ACC112 (cell line): ENCODE measurements around the gene ZNF471.

ENCODE experiments used
- H2AFZ ChIP-seq: fragments of 200-600 bp; sonication (generic); one replicate; pipeline ENCODE4 v1.6.0; 2017; ENCODE audit warnings: antibody characterized with exemption, low read length; ENCODE audit not compliant: unreplicated experiment
- H3K27ac ChIP-seq: fragments of 200-600 bp; sonication (generic); 2 replicates; pipeline ENCODE4 v1.5.1; 2014; ENCODE audit warnings: low read depth, mild to moderate bottlenecking, antibody characterized with exemption, low read length, moderate library complexity
- H3K27me3 ChIP-seq: fragments of 200-600 bp; sonication (generic); 2 replicates; pipeline ENCODE4 v1.6.1; 2014; ENCODE audit warnings: mild to moderate bottlenecking, antibody characterized with exemption, low read length, moderate library complexity, mixed read lengths; ENCODE audit not compliant: insufficient read depth
- H3K36me3 ChIP-seq: fragments of 200-600 bp; sonication (generic); 2 replicates; pipeline ENCODE4 v1.6.1; 2016; ENCODE audit warnings: mild to moderate bottlenecking, antibody characterized with exemption, low read length, moderate library complexity, mixed read lengths; ENCODE audit not compliant: insufficient read depth
- H3K4me1 ChIP-seq: fragments of 200-600 bp; sonication (generic); one replicate; pipeline ENCODE4 v1.6.1; 2016; ENCODE audit warnings: low read length, mixed read lengths; ENCODE audit not compliant: insufficient read depth, unreplicated experiment, control insufficient read depth
- H3K4me3 ChIP-seq: fragments of 200-600 bp; sonication (generic); 2 replicates; pipeline ENCODE4 v1.5.1; 2014; ENCODE audit warnings: mild to moderate bottlenecking, low read depth, low read length
- H3K79me2 ChIP-seq: fragments of 200-600 bp; sonication (generic); one replicate; pipeline ENCODE4 v1.6.0; 2016; ENCODE audit warnings: low read length; ENCODE audit not compliant: control insufficient read depth, unreplicated experiment, insufficient read depth

ZNF471 gene

DNA sequence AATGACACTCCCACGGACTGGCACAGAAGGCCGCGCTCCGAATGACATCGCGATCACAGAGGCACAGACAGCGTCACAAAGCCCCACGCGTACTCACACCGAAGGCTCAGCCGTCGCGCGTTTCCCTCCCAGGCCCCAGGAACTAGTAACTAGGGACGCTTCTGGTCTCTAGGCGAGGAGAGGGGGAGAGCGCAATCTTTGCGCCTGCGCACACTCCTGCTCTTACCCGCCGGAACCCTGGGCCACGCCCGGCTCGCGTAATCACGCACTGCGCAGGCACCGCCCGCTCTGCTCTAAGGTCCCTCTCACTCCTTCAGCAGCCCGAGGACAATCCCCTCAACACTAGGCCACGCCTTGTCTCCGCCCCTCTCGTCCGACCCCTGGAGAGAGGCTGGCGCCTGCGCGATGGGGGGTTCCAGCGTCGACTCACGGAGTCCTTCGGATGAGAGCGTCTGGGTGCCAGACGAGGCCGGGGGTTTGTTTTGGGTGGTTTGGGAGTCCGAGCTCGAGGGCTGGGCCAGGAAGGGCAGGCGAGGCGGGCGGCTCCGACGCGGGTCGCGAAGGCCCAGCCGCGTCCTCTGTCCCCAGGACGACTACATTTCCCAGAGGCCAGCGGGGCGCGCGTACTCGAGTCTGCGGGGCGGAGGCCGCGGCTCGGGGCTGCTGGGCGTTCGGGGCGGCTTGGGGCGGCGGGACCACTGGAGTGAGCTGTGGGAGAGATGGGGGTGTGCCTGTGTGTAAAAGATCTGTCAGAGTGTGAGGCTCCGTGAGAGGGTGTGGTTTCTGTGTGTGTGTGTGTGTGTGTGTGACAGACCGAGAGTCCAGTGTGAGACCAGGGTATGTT is at the start of gene ZNF471:
Gene ZNF471, plus strand, starts transcription at position 410 of the 844 bp plus-strand sequence. CDS start 3,717 bp downstream, outside the sequence.
- Histone ChIP-seq H3K27ac (peak within 1 kb of the TSS; percentile 93), H3K79me2 (no peaks in the 10 kb centered on the region), H3K27me3 (no peaks in the 10 kb centered on the region), H3K36me3 (no peaks in the 10 kb centered on the region; the same call in 1 of the 2 replicates), H3K4me1 (no peaks in the 10 kb centered on the region), H3K4me3 (peak within 1 kb of the TSS; percentile 94), H2AFZ (peak within 1 kb of the TSS; percentile 92)

DNA sequence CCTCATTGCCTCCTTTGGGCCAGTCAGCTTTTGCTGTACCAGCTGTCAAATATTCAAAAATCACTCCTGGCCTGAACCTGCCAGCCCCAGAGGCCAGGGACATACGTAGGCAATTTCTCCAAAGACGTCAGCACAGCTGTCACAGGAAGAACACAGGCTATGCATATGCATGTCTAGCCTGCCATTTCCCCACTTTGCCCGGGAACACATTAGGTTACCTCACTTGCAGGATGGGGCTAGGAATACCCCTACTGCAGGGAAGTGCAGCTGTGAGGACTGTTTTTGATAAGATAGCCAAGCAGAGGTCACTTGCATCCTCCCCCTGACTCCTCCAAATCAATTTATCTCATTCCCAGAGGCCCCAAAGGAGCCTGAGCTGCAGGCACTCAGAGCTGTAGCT is 33.3 kb upstream of the ZNF471 start:
- Histone ChIP-seq H3K27me3 (no peaks in the 10 kb centered on the region), H3K4me3 (no peak overlapping the region), H3K79me2 (peaks cover 31% of the 10 kb centered on the region), H3K4me1 (peaks cover 5% of the 10 kb centered on the region), H2AFZ (no peak overlapping the region), H3K27ac (no peak overlapping the region), H3K36me3 (peaks cover 21% of the 10 kb centered on the region)

DNA sequence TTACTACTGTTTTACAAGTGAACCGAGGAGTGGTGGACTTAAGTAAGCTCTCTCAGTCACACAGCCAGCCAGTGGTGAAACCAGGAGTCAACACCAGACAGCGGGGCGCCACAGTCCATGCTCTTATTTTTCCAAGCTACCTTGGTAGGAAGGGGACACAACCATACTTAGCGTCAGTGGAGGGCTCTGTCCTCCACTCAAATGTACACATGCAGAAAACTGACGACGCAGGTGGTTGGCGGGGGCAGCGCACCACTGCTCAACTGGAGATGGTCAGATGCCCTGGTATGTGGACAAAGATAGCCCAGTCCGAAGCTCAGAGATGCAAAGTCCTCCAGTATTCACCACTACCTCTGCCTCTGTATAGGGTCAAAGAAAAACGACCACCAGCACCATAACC is 31.6 kb upstream of the ZNF471 start:
- H3K79me2 ChIP-seq = peaks cover 46% of the 10 kb centered on the region
- H3K4me1 ChIP-seq = peaks cover 9% of the 10 kb centered on the region
- no peak overlapping the region for H2AFZ ChIP-seq
- H3K4me3 ChIP-seq = peak overlapping the region; percentile 82
- peaks cover 18% of the 10 kb centered on the region for H3K36me3 ChIP-seq
- no peaks in the 10 kb centered on the region for H3K27me3 ChIP-seq
- H3K27ac ChIP-seq = peak overlapping the region; percentile 14; the same call in 1 of the 2 replicates

DNA sequence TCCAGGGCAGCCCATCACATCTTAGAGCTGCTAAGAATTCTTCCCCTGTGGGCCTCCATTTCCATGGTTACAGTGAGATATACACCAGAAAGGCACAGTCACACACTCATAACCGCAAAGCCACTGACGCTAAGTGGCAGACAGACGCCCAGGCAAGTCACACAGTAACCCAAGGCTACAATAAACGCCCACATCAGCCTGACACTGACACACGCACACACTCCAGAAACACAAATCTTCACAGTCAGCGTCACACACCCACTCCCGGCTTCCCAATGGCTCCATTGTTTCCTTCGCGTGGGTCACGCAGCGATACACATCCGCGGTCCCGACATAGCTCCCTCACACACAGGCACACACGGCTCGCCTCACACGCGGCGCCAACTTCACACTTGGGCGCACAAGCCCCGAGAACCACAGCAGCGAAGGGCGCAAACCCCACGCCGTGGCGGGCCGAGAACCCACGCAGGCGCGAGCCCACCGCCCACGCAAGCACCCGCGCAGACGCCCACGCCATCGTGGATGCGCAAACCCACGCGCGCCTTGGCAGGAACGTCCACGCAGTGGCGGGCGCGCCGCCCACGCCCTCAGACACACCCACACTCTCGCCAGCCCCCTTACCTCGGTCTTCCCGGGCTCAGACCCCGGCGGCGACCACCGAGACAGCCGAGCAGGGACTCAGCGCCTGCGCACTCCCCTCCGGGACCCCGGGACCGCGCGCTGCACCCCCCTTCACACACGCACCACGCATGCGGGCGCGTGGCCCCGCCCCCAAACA is 30.8 kb upstream of the ZNF471 start, which contains the start of gene ZNF667:
Gene ZNF667, minus strand, starts transcription at position 695 of the 778 bp plus-strand sequence. CDS start 14,975 bp downstream, outside the sequence.
- Histone ChIP-seq H3K4me1 (peaks cover 9% of the 10 kb centered on the region), H3K36me3 (peaks cover 15% of the 10 kb centered on the region), H2AFZ (peak within 1 kb of the TSS; percentile 56), H3K27ac (peak within 1 kb of the TSS; percentile 78), H3K27me3 (no peaks in the 10 kb centered on the region), H3K79me2 (peaks cover 53% of the 10 kb centered on the region), H3K4me3 (peak within 1 kb of the TSS; percentile 82)

DNA sequence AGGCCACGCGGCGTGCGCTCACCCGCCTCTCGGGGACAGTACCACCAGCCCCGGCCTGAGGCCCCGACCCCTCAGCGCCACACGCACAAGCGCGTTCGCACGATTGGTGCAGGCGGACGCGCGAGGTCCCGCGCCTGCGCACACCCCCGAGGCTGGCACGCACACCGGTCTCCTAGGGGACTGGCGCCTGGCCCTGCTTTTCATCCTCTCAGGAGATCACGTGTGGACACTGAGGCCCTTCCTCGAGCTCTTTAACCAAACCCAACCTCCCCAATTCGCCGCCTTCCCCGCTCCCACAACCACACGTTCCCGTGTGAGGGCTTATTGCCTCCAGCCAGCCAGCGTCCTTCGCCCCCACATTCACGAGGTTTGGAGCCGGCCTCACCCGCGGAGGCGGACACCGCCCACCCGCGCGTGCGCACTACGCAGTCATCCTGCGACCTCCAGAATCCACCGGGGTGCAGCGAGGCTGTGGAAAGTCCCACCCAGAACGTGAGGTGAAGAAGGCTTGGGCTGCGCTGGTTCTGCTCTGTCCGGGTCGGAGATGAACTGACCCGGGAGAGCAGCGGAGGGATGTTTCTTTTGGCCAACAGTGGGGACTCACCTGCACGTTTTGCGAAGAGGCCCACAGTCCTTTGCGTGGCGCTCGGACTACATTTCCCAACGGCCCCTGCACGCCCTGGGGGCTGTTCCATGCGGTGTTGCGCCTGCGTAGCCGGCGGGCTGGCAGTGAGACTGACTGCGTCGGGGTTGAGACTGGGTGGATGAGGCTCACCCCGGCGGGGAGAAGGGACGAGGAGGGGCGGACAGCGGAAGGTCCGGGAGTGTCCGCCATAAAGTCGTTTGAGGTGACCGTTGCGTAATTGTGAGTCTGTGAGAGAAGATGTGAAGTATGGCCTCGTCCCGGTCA is 30.0 kb upstream of the ZNF471 start:
- H3K4me3 ChIP-seq = peak overlapping the region; percentile 82

DNA sequence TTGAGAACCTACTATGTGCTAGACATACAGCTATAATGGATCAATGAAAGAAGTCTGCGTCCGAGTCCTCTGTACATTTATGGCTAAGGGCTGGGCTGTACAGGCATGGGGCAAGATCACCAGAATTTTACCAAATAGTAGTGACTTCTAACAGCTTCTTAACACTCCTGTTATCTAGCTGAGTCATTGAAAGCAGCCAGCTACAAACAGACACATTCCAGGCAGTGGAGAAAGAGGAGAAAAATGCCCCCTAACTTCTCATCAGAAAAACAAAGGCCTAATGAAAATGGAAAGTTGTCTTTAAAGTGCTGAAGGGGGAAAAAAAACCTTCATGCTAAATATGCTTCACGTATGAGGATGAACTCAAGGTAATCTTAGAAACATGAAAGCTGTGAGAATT is 16.3 kb upstream of the ZNF471 start:
- Histone ChIP-seq H3K4me3 (no peak overlapping the region), H3K4me1 (no peaks in the 10 kb centered on the region), H3K36me3 (peaks cover 10% of the 10 kb centered on the region; the same call in 1 of the 2 replicates), H2AFZ (no peak overlapping the region), H3K27me3 (no peaks in the 10 kb centered on the region), H3K27ac (no peak overlapping the region), H3K79me2 (peaks cover 14% of the 10 kb centered on the region)

More for the DNA sequence above, 30.0 kb upstream of the ZNF471 start:
- Histone ChIP-seq H3K4me1 (peaks cover 9% of the 10 kb centered on the region), H3K36me3 (peaks cover 8% of the 10 kb centered on the region; the same call in 1 of the 2 replicates), H3K27ac (peak overlapping the region; percentile 78), H2AFZ (peak overlapping the region; percentile 56), H3K79me2 (peaks cover 60% of the 10 kb centered on the region), H3K27me3 (no peaks in the 10 kb centered on the region)

DNA sequence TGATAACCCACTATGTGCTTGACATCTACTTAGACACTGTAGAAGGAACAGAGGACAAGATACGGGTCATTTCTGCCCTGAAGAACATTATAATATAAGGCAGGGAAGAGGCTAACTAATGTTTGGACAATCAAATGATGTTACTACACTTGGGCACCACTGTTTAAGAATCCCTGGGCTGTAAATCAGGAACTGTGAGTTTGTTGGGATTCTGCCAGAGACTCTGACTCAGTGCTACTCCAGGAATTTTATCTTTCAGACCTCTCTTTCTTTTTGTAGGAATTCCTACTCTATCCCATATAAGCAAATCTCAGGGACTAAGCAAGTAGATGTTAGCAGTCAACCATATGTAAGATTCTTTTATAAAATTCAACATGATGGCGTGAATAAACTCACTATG is 3.1 kb upstream of the ZNF471 start:
- no peaks in the 10 kb centered on the region for H3K27me3 ChIP-seq
- no peak overlapping the region for H3K27ac ChIP-seq
- H3K4me3 ChIP-seq = no peak overlapping the region
- no peaks in the 10 kb centered on the region for H3K4me1 ChIP-seq
- no peak overlapping the region for H2AFZ ChIP-seq
- H3K79me2 ChIP-seq = no peaks in the 10 kb centered on the region
- H3K36me3 ChIP-seq = no peaks in the 10 kb centered on the region

DNA sequence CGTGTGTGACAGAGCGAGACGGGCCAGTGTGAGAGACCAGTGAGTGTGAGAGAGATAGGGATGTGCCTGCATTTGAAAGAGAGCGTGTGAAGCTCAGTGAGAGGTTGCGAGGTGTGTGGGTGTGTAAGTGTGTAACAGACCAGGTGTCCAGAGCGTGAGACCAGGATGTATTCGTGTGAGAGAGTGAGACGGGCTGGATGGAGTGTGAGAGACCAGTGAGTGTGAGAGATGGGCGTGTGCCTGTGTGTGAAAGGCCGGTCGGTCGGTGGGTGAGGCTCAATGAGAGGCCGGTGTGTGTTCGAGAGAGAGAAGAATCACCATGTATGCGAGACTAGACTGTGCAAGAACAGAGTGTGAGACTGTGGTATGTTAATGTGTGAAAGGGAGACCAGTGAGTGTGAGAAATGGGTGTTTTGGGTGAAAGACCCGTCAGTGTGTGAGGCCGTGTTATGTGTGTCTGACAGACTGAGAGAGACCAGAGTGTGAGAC is 679 bp downstream of the ZNF471 start:
- Histone ChIP-seq H3K27ac (peak overlapping the region; percentile 93), H3K27me3 (no peaks in the 10 kb centered on the region), H3K4me1 (no peaks in the 10 kb centered on the region), H3K36me3 (peaks cover 5% of the 10 kb centered on the region), H3K79me2 (no peaks in the 10 kb centered on the region), H3K4me3 (peak overlapping the region; percentile 94), H2AFZ (peak overlapping the region; percentile 91)

DNA sequence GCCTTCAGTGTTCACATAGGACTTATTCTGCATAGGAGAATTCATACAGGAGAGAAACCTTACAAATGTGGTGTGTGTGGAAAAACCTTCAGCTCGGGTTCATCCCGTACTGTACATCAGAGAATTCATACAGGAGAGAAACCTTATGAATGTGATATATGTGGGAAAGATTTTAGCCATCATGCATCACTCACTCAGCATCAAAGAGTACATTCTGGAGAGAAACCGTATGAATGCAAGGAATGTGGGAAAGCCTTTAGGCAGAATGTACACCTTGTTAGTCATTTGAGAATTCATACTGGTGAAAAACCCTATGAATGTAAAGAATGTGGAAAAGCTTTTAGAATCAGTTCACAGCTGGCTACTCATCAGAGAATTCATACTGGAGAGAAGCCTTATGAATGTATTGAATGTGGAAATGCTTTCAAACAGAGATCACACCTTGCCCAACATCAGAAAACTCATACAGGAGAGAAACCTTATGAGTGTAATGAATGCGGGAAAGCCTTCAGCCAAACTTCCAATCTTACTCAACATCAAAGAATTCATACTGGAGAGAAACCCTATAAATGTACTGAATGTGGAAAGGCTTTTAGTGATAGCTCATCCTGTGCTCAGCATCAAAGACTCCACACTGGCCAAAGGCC is 17.7 kb downstream of the ZNF471 start:
- H2AFZ ChIP-seq = no peak overlapping the region
- peaks cover 7% of the 10 kb centered on the region; the same call in 1 of the 2 replicates for H3K36me3 ChIP-seq
- H3K27ac ChIP-seq = no peak overlapping the region
- no peaks in the 10 kb centered on the region for H3K27me3 ChIP-seq
- no peaks in the 10 kb centered on the region for H3K4me1 ChIP-seq
- no peak overlapping the region for H3K4me3 ChIP-seq
- no peaks in the 10 kb centered on the region for H3K79me2 ChIP-seq
